K562 (cell line): ENCODE data around the gene STRIP1. TPM values are rescaled to one million over a fixed set of nuclear protein-coding genes. Genes with fewer than 3 reads are reported as not detected.

Experiments used
- ATAC-seq: fragments of 200-7000 bp; cut with Tn5 transposase; 3 replicates; pipeline ENCODE4 v1.9.1; 2020; ENCODE audit warnings: moderate library complexity
- BruUV-seq: library from RNA; stranded (reverse); fragments of 400-500 nt; replicated peaks from 2 replicates; lab custom pipeline; 2021; lab: Mats Ljungman, UMichigan
- CTCF ChIA-PET: fragments of 300-600 bp; formaldehyde crosslinking; extraction: SDS; loops from one replicate; lab custom pipeline; 2021; ENCODE audit warnings: low intra/inter-chr PET ratio; lab: Yijun Ruan, JAX
- POLR2A ChIA-PET: fragments of 300-600, 350-650 bp; sonication (Branson Sonifier 250); formaldehyde crosslinking; extraction: SDS; loops from one replicate; lab custom pipeline; 2021; ENCODE audit warnings: antibody characterized with exemption, inconsistent platforms; lab: Yijun Ruan, JAX
- DNase-seq, 4 experiments: peaks; one replicate each; pipeline versions ENCODE4 v3.0.0 to v3.0.0-alpha.2; 2011 to 2018; ENCODE audit warnings: low spot score in 3 of 4, mixed read lengths in 3 of 4; ENCODE audit errors: extremely low read depth in 1 of 4
- FAIRE-seq: peaks from 2 replicates; lab custom pipeline; 2011; peaks lifted over from hg19 to GRCh38; lab: Jason Lieb, UNC
- H2AFZ ChIP-seq: 2 replicates; pipeline ENCODE4 v1.6.0; 2011; ENCODE audit warnings: low read depth, low read length, control low read depth, inconsistent platforms
- H3K27ac ChIP-seq: fragments of 200-600 bp; 3 replicates; pipeline ENCODE4 v1.8.0; 2011; ENCODE audit warnings: low read depth, mild to moderate bottlenecking, control low read depth, inconsistent platforms, low read length, moderate library complexity, mixed read lengths; ENCODE audit errors: extremely low read depth
- H3K27me3 ChIP-seq, 2 experiments: fragments of 300-600 bp in 1 of 2; 2 replicates in 1 of 2; 3 replicates in 1 of 2; pipeline versions ENCODE4 v1.6.0 to v1.8.0; 2011; ENCODE audit warnings: inconsistent platforms in 2 of 2, low read length in 2 of 2, mild to moderate bottlenecking in 1 of 2, mixed read lengths in 1 of 2, moderate library complexity in 1 of 2; ENCODE audit not compliant: control insufficient read depth in 2 of 2, insufficient read depth in 2 of 2
- H3K36me3 ChIP-seq: fragments of 300-600 bp; 3 replicates; pipeline ENCODE4 v1.8.0; 2011; ENCODE audit warnings: mild to moderate bottlenecking, low read length, inconsistent platforms; ENCODE audit not compliant: control insufficient read depth, insufficient read depth
- H3K4me1 ChIP-seq, 2 experiments: fragments of 200-600 bp in 1 of 2; replicated peaks in 1 of 2; 2 replicates in 1 of 2; 3 replicates in 1 of 2; pipeline versions ENCODE4 v1.5.1 to v1.8.0; 2011; ENCODE audit warnings: inconsistent platforms in 2 of 2, low read length in 2 of 2, mild to moderate bottlenecking in 1 of 2, mixed read lengths in 1 of 2, moderate library complexity in 1 of 2; ENCODE audit not compliant: control insufficient read depth in 2 of 2, insufficient read depth in 2 of 2
- H3K4me2 ChIP-seq: 2 replicates; pipeline ENCODE4 v1.6.1; 2011; ENCODE audit warnings: low read length, control low read depth, inconsistent platforms, mixed read lengths; ENCODE audit not compliant: insufficient read depth
- H3K4me3 ChIP-seq: fragments of 200-600 bp; sonication (generic), shearing (Covaris generic); 2 replicates; pipeline ENCODE4 v1.5.1; 2016; ENCODE audit warnings: control low read depth, inconsistent platforms
- H3K79me2 ChIP-seq: fragments of 200-600 bp; 3 replicates; pipeline ENCODE4 v1.8.0; 2011; ENCODE audit warnings: low read length, inconsistent platforms; ENCODE audit not compliant: control insufficient read depth, insufficient read depth
- H3K9ac ChIP-seq, 2 experiments: 2 replicates each; pipeline versions ENCODE4 v1.6.0 to v1.6.1; 2011; ENCODE audit warnings: low read depth in 2 of 2, low read length in 2 of 2, control low read depth in 1 of 2, inconsistent platforms in 1 of 2, mild to moderate bottlenecking in 1 of 2, mixed read lengths in 1 of 2; ENCODE audit not compliant: insufficient read depth in 1 of 2
- H3K9me1 ChIP-seq: one replicate; pipeline ENCODE4 v1.6.0; 2011; ENCODE audit warnings: inconsistent platforms, mild to moderate bottlenecking, low read length, moderate library complexity; ENCODE audit not compliant: control insufficient read depth, insufficient read depth
- H3K9me3 ChIP-seq: replicated peaks from 2 replicates; pipeline ENCODE4 v1.5.1; 2011; ENCODE audit warnings: low read depth, low read length, inconsistent platforms; ENCODE audit not compliant: control insufficient read depth, insufficient read depth
- H4K20me1 ChIP-seq: replicated peaks from 2 replicates; pipeline ENCODE4 v1.6.1; 2011; ENCODE audit warnings: low read length, inconsistent platforms, mixed read lengths; ENCODE audit not compliant: control insufficient read depth, insufficient read depth
- E4F1 ChIP-seq: fragments of 250-450 bp; sonication (Bioruptor Pico); IDR thresholded peaks from 2 replicates; pipeline ENCODE4 v1.5.0; 2021; ENCODE audit warnings: mild to moderate bottlenecking, borderline replicate concordance
- HMG20A ChIP-seq: fragments of 450-650 bp; formaldehyde crosslinking; conservative IDR thresholded peaks from 2 replicates; pipeline ENCODE4 v1.4.0; 2020; ENCODE audit warnings: mild to moderate bottlenecking, mixed read lengths
- ILF3 ChIP-seq: fragments of 450-650 bp; IDR thresholded peaks from 2 replicates; pipeline ENCODE4 v1.6.1; 2018; ENCODE audit warnings: antibody characterized with exemption, mild to moderate bottlenecking, moderate library complexity, borderline replicate concordance
- KLF1 ChIP-seq: fragments of 450-650 bp; IDR thresholded peaks from 2 replicates; pipeline ENCODE4 v1.6.1; 2016; ENCODE audit warnings: missing genetic modification characterization, missing compliant biosample characterization
- KLF16 ChIP-seq: IDR thresholded peaks from 2 replicates; pipeline ENCODE4 v1.6.1; 2016; ENCODE audit warnings: antibody characterized with exemption
- MAFG ChIP-seq: fragments of 450-650 bp; conservative IDR thresholded peaks from 2 replicates; pipeline ENCODE4 v1.6.1; 2016; ENCODE audit warnings: missing genetic modification characterization, missing compliant biosample characterization
- MLX ChIP-seq, 2 experiments: fragments of 450-650 bp in 1 of 2; sonication (generic) in 1 of 2; formaldehyde crosslinking; conservative IDR thresholded peaks; 2 replicates each; pipeline versions ENCODE4 v1.4.0 to v1.8.1; 2020 to 2022; ENCODE audit warnings: mild to moderate bottlenecking in 1 of 2, missing genetic modification reagents in 1 of 2
- NCOA6 ChIP-seq: fragments of 450-650 bp; IDR thresholded peaks from 2 replicates; pipeline ENCODE4 v1.6.1; 2017; ENCODE audit warnings: mild to moderate bottlenecking
- NEUROD1 ChIP-seq: fragments of 150-350 bp; IDR thresholded peaks from 2 replicates; pipeline ENCODE4 v1.6.1; 2014; ENCODE audit warnings: borderline replicate concordance, low read length, low read depth; ENCODE audit not compliant: partially characterized antibody
- PYGO2 ChIP-seq: fragments of 450-650 bp; IDR thresholded peaks from 2 replicates; pipeline ENCODE4 v1.6.1; 2016; ENCODE audit warnings: mild to moderate bottlenecking, missing genetic modification characterization, moderate library complexity, missing compliant biosample characterization
- RBM25 ChIP-seq: fragments of 200-400 bp; formaldehyde crosslinking; IDR thresholded peaks from 2 replicates; pipeline ENCODE4 v1.6.1; 2018; ENCODE audit warnings: low read length, low read depth, moderate library complexity; ENCODE audit not compliant: severe bottlenecking
- SMARCB1 ChIP-seq: IDR thresholded peaks from 2 replicates; pipeline ENCODE4 v1.6.1; 2011; ENCODE audit warnings: improper control_type of control experiment, low read depth; ENCODE audit not compliant: insufficient read length
- SMARCC2 ChIP-seq: fragments of 450-650 bp; IDR thresholded peaks from 2 replicates; pipeline ENCODE4 v1.6.1; 2017; ENCODE audit warnings: antibody characterized with exemption, moderate library complexity, mild to moderate bottlenecking, low read depth
- SPI1 ChIP-seq: IDR thresholded peaks from 2 replicates; pipeline ENCODE4 v1.6.1; 2011; ENCODE audit warnings: low read depth, low read length, control low read depth, borderline replicate concordance
- TARDBP ChIP-seq: fragments of 450-650 bp; IDR thresholded peaks from 2 replicates; pipeline ENCODE4 v1.6.1; 2016
- VEZF1 ChIP-seq: fragments of 200-800 bp; sonication (Bioruptor generic); IDR thresholded peaks from 2 replicates; pipeline ENCODE4 v1.6.1; 2017; ENCODE audit warnings: missing genetic modification characterization, missing compliant biosample characterization
- WGBS: fragments of 100-300 bp; shearing (Covaris generic); methylation state at CpG from one replicate; pipeline ENCODE4 v1.1.6; 2016; ENCODE audit warnings: low coverage, mixed read lengths; ENCODE audit not compliant: insufficient coverage; ENCODE audit errors: missing lambda C conversion rate; 5-methylcytosine and 5-hydroxymethylcytosine counted together
- in situ Hi-C: fragments of 300-500 bp; cut with MboI; formaldehyde crosslinking; loops from 4 replicates; pipeline ENCODE4 v1.15.0; 2018; ENCODE audit warnings: inconsistent platforms, mixed read lengths
- intact Hi-C: fragments of 100-400 bp; cut with micrococcal nuclease; formaldehyde crosslinking; loops from 2 replicates; pipeline ENCODE4 v1.14.2; 2022
- polyA plus RNA-seq, 8 experiments: library from polyadenylated mRNA; depleted of rRNA in 4 of 8; stranded (reverse) in 5 of 8; unstranded in 3 of 8; fragments of >200 nt; fragmentation: Nextera tagmentation in 2 of 8; fragmentation: Illumina TruSeq in 1 of 8; extraction: Ambion mirVana in 2 of 8; extraction: Trizol in 1 of 8; gene quantifications; 2 replicates each; pipeline versions ENCODE4 v1.2.1 to v1.2.3, GENCODE V29; 2011 to 2014; ENCODE audit warnings: inconsistent platforms in 1 of 8, missing spikeins in 1 of 8
- total RNA-seq, 7 experiments: library from RNA; depleted of rRNA in 6 of 7; stranded (reverse); fragments of >200 nt in 6 of 7; fragmentation: Illumina TruSeq in 2 of 7; extraction: Trizol in 2 of 7; gene quantifications; 2 replicates each; pipeline versions ENCODE4 v1.2.1 to v1.2.3, GENCODE V29; 2011 to 2021; ENCODE audit warnings: low replicate concordance in 1 of 7

Gene STRIP1
- total and polyA plus RNA-seq, 9 of the 15 experiments (the other 6 are each of a cell fraction or from before 2014, with no cell fraction given) = 9.9 to 42.3 (median 32.0) TPM

GRCh38 chr1:110102081-110102480, 67.7 kb downstream of the STRIP1 start:
- intact Hi-C loops = no loop called here
- no TSS peak for BruUV-seq
- no peak overlapping the region for H3K4me2 ChIP-seq
- ChIA-PET POLR2A (interaction anchor here (1.2 to 7.7 kb wide), 3 partner anchors 11 to 52 kb away, joined by 3 to 48 read pairs (median 8); no protein-coding TSS in a partner anchor), CTCF (no interaction called here)
- H3K9me1 ChIP-seq = no peaks in the 10 kb centered on the region
- FAIRE-seq (no peak), DNase-seq (no peak), ATAC-seq (no peak)
- H3K27me3 ChIP-seq = peaks cover 9 to 48% of the 10 kb centered on the region in 2 experiments
- H3K27ac ChIP-seq = no peak overlapping the region
- H4K20me1 ChIP-seq = no peaks in the 10 kb centered on the region; the same call in none of the 2 replicates
- H3K9me3 ChIP-seq = no peaks in the 10 kb centered on the region
- no peaks in the 10 kb centered on the region for H3K79me2 ChIP-seq
- no peak overlapping the region for H2AFZ ChIP-seq
- H3K36me3 ChIP-seq = no peaks in the 10 kb centered on the region
- 16% methylated on average over 7 of the region's 7 CpGs for WGBS
- H3K4me1 ChIP-seq = peaks cover 7 to 8% of the 10 kb centered on the region in 2 experiments; a peak in 3 of 5 replicates
- no peak overlapping the region for H3K4me3 ChIP-seq
- no peak overlapping the region for H3K9ac ChIP-seq
- in situ Hi-C loops = no loop called here
- TF ChIP-seq SMARCB1 (no peak), SPI1 (no peak), KLF1 (tag) (no peak), VEZF1 (CRISPR knock-in tag) (no peak), KLF16 (no peak), SMARCC2 (no peak), E4F1 (CRISPR knock-in tag) (no peak), RBM25 (no peak), MAFG (no peak), NEUROD1 (no peak), NCOA6 (no peak), HMG20A (CRISPR knock-in tag) (no peak), PYGO2 (tag) (no peak), ILF3 (no peak), TARDBP (no peak), MLX (CRISPR knock-in tag; conservative IDR thresholded peaks at IDR 0.05) (no peak)
